HPDE6-E6E7 (cell line): ENCODE data around the gene ALG14.
"Not testable (repeated sequence)": the region's sequence is repeated elsewhere in the genome, so short reads cannot be mapped to it uniquely, and the experiment has no call there.

Source experiments
- DNase-seq: peaks from one replicate; pipeline ENCODE4 v3.0.0; 2011; ENCODE audit warnings: missing footprints; ENCODE audit errors: extremely low spot score

The ALG14 gene

DNA sequence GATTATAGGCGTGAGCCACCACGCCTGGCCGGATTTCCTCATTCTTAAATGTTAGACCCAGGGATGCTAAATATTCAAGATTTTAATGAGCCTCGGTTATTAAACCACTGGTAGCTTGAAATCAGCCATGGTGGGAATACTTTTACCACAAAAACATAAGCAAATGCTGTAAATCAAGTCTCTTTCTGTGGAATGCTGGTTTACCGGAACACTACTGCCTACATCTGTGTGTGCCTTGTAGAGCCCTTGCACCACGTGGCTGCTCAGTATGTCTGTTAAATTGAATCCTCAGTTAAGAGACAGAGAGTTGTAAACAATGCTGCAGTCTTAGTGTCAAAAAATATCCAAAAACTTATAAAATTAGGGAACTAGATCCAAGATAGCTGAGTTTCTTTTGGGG is 119.0 kb downstream of the ALG14 start:
- no peak for DNase-seq

GRCh38 chr1:94953107-94953506 is 119.6 kb downstream of the ALG14 start:
- no peak for DNase-seq

DNA sequence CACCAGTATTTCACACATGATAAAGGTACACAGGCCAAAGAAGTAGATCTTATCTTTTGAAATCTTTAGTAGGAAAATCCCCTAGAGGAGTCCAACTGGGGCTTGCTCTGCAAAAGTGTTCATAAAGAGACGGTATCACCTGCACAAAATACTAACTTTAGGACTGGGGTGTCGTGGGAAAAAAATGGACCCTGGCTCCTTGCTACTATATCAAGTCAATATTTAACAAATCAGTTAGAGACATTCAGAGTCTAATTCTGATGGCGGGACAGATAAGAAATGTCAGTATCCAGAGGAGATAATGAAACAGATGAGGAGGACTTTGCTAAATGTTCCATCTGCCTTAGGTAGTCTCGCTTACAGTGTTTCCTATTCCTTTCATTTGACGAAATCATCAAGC is 120.2 kb downstream of the ALG14 start:
- DNase-seq = no peak

GRCh38 chr1:94951509-94952208 is 121.1 kb downstream of the ALG14 start:
- DNase-seq = peak; percentile 58

DNA sequence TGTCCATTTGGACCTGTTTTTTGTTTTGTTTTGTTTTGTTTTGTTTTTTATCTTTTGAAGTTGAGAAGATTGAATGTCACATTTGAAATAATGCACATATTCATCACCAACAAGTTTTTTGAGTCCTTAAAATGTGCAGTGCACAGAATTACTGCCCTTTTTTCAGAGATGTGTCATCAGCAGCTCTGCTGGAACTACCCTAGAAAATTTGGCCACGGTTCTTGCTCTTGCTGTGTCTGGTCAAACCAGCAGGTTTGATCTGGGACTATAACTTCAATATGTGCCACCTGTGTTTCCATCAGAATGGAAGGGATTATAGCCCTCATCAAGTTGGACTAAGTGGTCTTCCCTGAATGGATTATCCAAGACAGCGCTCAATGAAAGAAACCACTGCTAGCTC is 121.7 kb downstream of the ALG14 start:
- DNase-seq = no peak

- no peak for DNase-seq
Measured at GRCh38 chr1:94949681-94950661, 122.8 kb downstream of the ALG14 start.

- no peak for DNase-seq
Measured at GRCh38 chr1:94947437-94947836, 125.3 kb downstream of the ALG14 start.

- DNase-seq = no peak
Measured at GRCh38 chr1:94946886-94947285, 125.9 kb downstream of the ALG14 start.

DNA sequence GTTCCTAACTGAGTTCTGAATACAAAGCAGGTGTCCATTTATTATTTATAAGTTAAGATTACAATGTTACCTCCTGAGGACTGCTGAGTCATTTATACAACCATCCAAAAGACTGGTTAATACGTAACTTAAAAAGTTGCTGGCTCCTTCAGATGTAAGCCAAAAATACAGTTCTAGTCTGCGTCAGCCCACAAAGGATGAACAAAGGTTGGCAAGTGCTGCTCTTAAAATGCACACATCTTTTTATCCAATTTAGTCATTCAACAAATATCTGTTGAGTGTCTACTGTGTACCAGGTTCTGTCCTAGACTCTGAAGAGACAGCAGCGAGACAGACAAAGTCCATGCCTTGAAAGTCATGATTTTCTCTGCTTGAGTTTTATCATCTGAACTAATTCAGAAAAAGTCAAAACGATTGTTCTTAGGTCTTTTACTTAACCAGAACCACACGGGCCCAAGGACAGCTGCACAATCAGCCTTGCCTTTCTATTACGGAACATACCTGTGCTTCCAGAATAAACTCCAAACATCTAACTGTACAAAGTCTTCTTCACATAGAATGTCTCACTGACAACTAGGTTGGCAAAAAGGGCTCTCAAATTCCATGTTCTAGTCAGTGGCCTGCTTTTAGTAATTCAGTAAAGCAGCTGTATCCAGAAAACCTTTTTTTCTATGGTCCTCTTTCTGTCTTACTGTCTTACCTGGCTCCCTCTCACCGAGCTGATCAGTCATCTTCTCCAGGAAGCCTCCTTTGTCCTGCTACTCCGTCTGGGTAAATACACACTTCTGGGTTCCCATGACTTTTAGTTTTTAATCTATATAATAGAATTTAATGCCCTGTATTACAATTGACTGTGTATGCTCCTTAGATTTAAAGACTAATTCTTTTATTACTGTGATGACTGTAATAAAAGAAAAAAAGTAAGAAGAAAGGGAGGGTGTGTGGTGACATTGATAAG is 130.3 kb downstream of the ALG14 start:
- no peak for DNase-seq

- DNase-seq = not testable (repeated sequence)
Measured at GRCh38 chr1:94941480-94941879, 131.3 kb downstream of the ALG14 start.

DNA sequence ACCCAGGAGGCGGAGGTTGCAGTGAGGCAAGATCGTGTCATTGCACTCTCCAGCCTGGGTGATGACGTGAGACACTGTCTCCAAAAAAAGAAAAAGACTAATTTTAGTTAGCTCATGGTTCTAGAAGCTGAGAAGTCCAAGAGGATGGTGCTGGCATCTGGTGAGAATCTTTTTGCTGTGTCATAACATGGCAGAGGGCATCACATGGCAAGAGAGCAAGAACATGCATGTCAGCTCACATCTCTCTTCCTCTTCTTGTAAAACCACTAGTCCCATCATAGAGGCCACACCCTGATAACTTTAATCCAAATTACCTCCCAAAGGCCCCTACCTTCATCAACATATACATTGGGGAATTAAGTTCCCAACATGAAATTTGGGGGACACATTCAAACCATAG is 132.0 kb downstream of the ALG14 start:
- DNase-seq = no peak

GRCh38 chr1:94937820-94938219 is 134.9 kb downstream of the ALG14 start:
- no peak for DNase-seq

DNA sequence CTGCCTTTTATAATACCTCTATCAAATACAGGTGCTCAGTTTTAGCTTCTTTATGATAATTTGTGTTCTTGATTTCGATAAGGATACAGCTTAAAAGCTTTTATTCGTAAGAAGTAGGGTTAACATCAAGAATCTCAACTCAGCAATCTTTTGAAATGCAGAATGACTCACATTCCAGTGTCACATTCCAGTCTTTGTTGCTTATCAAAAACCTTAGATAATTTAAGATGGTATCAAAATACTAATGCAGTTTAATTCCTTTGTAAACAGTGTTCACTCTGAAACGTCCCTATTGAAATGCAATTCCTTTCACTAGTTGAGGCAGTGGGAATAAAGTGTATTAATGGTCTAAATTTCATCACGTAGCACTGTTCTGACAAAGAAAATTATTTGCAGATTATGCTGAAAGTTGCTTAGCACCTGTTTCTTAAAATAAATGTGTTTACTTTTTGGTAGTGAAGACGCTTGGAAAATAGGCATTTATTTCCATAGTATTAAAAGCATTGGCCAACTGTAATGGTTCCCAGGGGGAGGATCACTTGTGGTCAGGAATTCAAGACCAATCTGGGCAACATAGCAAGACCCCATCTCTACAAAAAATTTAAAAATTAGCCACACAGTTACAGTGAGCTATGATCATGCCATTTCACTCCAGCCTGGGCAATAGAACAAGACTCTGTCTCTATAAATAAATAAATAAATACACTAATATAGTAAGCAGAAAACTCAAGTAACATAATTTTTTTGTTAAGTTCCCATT is 135.7 kb downstream of the ALG14 start:
- no peak for DNase-seq

- DNase-seq = no peak
Measured at GRCh38 chr1:94935476-94935875, 137.3 kb downstream of the ALG14 start.

DNA sequence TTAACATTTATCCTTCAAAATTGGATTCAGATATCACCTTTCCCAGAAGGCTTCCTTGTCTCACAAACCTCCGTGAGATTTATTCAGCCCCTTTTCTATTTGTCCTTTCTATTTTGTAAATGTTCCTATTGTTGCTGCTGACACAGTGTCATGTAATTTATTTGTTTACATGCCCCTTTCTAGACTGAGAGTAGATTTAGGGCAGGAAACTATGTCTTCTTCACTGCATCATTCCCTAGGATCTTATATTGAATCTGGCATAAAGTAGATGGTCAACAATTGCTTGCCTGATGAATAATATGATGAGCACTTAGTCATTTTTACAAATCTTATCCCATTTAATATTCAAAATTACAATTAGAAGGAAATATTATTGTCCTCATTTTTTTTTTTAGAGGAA is 137.7 kb downstream of the ALG14 start:
- no peak for DNase-seq

- no peak for DNase-seq
Measured at GRCh38 chr1:94934551-94934950, 138.2 kb downstream of the ALG14 start.

- DNase-seq = no peak
Measured at GRCh38 chr1:94931254-94931841, 141.4 kb downstream of the ALG14 start.

DNA sequence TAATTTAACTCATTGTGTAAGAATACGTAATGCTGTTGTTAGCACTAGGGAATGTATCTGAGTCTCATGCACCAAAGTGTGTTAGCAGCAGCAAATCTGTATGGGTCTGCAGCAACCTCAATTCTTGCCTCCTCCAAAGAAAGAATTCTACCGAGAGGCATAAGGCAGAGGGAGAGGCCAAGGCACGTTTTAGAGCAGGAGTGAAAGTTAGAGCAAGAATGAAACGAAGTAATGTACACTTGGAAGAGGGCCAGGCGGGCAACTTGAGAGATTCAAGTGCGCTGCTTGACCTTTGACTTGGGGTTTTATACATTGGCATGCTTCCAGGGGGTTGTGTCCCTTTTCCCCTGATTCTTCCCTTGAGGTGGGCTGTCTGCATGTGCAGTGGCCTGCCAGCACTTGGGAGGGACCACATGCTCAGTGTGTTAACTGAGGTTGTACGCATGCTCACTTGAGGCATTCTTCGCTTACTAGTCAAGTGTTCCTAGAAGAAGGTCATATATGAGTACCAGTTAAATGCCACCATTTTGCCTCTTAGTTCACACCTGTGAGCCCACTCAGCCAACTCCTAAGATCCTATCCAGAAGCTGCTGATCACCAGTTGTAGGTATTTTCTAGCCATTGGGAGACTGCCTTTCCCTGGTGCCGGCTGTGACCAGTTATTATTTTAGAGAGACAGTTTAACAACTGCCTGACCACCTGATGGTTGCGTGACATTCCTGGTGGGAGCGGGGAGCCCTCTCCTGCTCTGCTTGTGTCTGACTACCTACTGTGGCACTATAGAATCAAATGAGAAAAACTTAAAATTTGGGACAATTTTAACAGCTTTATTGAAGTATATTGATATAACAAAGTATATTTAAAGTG is 143.2 kb downstream of the ALG14 start:
- no peak for DNase-seq

- DNase-seq = no peak
Measured at GRCh38 chr1:94928293-94928939, 144.3 kb downstream of the ALG14 start.
